ENCODE data around the gene RIMS1.
"Not testable (repeated sequence)": the region's sequence is repeated elsewhere in the genome, so short reads cannot be mapped to it uniquely, and the experiment has no call there.

Gene RIMS1

DNA sequence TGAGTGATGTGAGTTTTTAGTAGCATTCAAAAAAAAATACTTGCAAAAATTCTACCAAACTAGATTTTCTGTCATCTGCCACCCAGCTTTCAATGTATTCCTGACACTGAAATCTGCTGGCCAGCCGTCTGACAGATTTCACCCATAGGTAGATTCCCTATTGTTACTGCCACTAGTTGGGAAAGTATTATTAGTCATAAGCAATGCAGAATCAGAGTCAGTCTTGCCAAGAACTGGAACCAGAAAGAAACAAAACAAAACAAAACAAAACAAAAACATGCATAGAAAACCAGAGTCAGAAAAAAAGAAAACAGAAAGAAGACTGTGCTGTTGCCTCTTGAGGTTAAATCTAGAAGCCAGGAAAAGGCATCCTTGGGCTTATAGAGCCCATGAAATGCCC, 442.4 kb downstream of the RIMS1 start:
- H3K4me3 ChIP-seq (ENCODE audit: low read length) = no peak overlapping the region
- TF ChIP-seq ZNF274 (IDR thresholded peaks at IDR 0.05; ENCODE audit: low read depth, low read length) = no peak

DNA sequence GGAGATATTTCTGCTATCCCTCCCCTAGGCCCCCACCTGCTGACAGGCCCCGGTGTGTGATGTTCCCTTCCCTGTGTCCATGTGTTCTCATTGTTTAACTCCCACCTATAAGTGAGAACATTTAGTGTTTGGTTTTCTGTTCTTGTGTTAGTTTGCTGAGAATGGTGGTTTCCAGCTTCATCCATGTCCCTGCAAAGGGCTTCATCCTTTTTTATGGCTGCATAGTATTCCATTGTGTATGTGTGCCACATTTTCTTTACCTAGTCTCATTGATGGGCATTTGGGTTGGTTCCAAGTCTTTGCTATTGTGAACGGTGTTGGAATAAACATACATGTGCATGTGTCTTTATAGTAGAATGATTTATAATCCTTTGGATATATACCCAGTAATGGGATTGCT, 448.9 kb downstream of the RIMS1 start:
- H3K4me3 ChIP-seq (ENCODE audit: low read length) = not testable (repeated sequence)

DNA sequence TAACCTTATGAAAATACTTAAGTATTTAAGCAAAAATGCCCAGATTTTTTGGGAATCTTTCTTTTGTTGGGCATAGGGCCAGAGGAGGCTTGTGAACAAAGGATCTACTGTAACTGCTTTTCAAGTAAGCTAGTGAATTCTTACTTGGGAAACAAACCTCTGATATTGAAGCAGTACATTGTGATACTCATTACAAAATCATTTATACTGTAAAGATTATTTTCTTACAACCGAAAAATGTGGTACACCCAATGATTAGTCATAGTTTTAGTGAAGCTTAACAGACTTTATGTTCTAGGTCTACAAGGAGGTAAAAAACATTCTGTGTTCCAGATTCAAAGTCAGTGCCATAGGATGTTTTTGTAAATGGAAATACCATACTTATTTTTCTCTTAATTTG, 462.6 kb downstream of the RIMS1 start:
- TF ChIP-seq ZNF274 (IDR thresholded peaks at IDR 0.05; ENCODE audit: low read depth, low read length) = no peak
- H3K4me3 ChIP-seq (ENCODE audit: low read length) = no peak overlapping the region

DNA sequence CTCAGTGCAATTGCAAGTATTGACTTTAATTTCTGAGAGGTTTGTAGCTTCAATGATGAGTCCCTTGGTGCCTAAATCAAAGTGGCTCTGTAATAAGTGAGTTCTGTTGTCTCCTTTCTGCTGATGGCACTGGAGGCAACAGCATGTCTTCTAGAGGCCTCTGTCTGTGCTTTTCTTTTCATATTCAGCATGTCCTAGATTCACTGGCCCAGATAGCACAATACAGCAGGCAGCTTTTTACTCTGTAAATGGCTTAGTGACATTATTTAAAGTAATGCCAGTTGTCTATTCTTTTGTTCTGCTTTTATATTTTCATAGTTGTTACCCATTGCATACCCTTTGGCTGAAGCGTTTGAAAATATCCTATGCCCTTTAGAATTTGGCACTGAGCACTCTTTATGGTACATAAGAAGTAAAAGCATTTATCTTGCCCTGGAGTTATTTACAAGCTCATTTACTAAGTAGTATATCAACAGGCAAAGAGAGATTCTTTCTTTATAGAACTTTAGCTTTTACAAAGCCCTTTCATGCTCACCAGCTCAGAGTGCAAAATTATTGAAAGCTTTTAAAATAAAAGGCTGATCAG, 464.0 kb downstream of the RIMS1 start:
- H3K4me3 ChIP-seq (ENCODE audit: low read length) = no peak overlapping the region
- TF ChIP-seq ZNF274 (IDR thresholded peaks at IDR 0.05; ENCODE audit: low read depth, low read length) = no peak

DNA sequence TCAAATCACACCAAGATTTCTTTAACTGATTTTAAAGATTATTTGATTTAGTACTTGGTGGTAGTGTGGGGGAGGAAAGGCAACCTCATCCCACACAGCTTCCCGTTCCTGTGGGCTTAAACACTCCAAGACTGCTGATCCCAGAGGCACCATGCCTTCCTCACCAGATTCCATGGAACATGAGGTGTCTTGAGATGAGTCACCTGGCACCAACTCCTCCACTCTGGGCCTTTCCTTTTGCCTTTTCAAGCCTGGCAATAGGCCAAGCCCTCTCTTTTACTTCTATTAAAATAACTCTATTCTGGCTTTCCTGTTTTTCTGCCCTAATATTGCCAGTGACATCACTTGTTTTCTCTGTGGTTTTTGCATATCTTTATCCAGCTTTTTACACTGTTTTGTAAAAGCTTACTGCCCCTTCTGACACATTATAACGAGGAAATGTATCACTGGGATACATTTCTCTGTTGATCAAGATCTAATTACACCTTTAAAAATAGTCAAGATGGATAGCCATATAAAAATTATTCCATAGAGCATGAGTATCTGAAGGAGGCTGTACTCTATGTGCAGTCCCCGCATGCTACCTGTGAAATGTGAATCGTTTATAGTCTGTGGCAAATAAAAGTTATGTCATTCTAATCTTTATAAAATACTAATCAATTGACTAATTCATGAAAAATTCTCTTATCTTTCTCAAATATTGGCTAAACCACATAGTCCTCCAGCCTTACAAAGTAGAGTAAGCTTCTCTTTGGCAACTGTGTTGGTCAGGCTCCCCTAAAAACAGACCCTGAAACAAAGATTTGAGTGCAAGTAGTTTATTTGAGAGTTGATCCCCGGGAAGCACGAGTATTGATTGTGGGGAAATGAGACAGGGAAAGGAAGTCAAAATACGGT, 477.7 kb downstream of the RIMS1 start:
- H3K4me3 ChIP-seq (ENCODE audit: low read length) = no peak overlapping the region
- no peak for TF ChIP-seq ZNF274 (IDR thresholded peaks at IDR 0.05; ENCODE audit: low read depth, low read length)

DNA sequence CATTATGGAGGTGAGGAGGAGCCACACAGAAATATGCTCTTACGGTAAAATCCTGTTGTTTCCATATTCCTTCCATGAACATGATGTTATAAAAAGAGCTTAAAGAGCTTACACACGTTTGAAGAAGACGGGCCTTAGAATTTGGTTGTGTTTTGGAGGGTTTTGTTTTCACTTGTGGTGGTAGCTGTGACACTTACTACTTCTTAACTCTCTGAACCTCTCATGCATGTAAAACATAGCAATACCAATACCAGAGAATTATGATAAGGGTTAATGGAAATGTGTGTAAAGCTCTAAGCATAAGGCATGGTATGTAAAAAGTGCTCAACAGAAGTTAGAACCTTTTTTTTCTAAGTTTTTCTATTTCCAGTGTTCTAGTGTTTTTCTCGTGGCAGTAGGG, 479.4 kb downstream of the RIMS1 start:
- no peak for TF ChIP-seq ZNF274 (IDR thresholded peaks at IDR 0.05; ENCODE audit: low read depth, low read length)
- H3K4me3 ChIP-seq (ENCODE audit: low read length) = no peak overlapping the region

DNA sequence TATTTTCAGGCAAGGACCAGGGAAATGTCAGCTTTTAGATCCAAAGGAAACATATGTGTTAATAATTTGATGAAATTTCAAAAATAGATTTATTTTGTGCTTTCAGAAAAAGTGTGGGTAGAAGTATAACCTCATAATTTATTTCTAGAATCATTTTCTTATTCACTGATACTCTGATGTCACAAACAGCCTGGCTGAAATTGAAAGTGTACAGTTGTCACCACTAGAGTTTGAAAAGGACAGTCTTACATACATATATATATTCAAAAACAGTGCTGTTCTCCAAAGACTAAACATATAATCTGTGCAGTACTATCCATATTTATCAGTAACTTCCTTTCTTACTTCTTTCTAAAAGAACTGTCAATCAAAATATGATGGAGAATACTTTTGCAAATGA, 481.1 kb downstream of the RIMS1 start:
- no peak overlapping the region for H3K4me3 ChIP-seq (ENCODE audit: low read length)
- TF ChIP-seq ZNF274 (IDR thresholded peaks at IDR 0.05; ENCODE audit: low read depth, low read length) = no peak

DNA sequence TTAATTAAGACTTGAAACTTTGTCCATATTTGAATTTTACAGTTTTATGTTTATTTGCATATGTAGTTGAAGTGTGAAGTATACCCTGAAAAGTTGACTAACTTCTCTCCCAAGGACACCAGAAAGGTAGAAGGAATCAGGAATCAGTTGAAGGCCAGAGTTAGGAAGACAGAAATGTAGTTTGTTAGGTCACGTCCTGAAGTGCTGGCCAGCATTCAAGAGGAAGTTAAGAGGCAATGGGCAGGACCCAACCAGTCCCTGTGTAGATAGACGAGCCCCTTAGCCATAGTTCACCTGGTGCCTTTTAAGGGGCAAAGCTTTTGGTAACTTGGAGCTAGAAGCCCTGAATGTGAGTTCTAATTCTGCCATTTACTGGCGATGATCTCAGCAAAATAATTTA, 485.1 kb downstream of the RIMS1 start:
- no peak overlapping the region for H3K4me3 ChIP-seq (ENCODE audit: low read length)

DNA sequence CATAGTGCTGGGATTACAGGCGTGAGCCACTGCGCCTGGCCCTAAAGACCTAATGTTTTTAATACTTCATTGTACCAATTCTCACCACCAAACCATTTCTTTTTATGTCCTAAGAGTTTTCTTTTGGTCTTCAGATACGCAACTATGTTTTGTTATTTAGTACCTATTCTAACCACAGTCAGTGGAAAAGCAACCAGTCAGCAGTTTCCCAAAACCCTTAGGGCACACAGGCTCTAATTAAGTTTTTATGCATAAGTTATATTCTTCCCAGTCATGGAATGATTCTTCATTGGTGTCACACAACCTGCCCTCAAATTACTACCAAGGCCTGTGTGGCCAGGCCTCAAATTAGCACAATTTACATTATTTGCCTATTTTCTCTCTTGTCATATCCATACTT, 487.8 kb downstream of the RIMS1 start:
- no peak overlapping the region for H3K4me3 ChIP-seq (ENCODE audit: low read length)
- no peak for TF ChIP-seq ZNF274 (IDR thresholded peaks at IDR 0.05; ENCODE audit: low read depth, low read length)

More for the DNA sequence above, 485.1 kb downstream of the RIMS1 start:
- TF ChIP-seq ZNF274 (IDR thresholded peaks at IDR 0.05; ENCODE audit: low read depth, low read length) = no peak

DNA sequence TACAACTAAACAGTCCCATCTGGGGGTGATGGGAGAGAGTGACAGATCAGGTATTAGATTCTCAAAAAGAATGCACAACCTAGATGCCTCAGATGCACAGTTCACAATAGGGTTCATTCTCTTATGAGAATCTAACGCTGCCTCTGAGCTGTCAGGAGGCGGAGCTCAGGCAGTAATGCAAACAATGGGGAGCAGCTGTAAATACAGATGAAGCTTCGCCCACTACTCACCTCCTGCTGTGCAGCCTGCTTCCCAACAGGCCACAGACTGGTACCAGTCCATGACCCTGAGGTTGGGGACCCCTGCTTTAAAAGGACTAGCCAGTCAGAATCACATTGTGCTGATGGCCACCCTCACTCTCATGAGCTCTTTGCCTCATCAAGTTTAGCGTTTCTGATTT, 488.5 kb downstream of the RIMS1 start:
- no peak for TF ChIP-seq ZNF274 (IDR thresholded peaks at IDR 0.05; ENCODE audit: low read depth, low read length)
- H3K4me3 ChIP-seq (ENCODE audit: low read length) = no peak overlapping the region

DNA sequence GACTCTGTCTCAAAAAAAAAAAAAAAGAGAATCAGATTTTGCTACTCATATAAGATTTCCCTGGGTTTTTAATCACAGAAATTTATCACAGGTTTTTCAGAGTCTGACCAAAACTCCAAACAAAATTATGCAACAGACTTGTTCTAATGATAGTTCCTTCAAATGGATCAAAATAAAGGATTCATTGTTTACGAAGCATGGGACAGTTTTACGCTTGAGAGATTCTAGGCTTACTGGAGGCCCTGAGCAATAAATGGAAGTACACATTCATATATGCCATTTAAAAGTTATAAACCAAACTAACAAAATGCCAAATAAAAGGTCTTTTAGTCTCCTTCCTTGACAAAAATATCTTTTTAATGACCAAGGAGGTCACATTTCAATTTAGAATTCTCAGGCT, 490.4 kb downstream of the RIMS1 start:
- no peak overlapping the region for H3K4me3 ChIP-seq (ENCODE audit: low read length)
- TF ChIP-seq ZNF274 (IDR thresholded peaks at IDR 0.05; ENCODE audit: low read depth, low read length) = no peak

DNA sequence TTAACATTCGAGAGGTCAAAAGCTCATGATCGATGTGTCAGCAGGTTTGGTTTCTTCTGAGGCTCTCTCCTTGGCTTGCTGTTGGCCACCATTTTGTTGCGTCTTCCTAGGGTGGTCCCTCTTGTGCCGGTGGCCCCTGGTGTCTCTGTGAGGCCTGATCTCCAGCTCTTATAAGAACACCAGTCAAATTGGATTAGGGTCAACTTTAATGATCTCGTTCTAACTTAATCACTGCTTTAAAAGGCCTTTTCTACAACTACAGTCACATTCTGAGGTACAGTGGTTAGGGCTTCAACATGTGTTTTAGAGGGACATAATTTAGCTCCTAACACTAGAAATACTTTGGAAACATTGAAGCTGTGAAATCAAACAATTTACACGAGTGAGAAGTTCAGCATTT, 494.7 kb downstream of the RIMS1 start:
- H3K4me3 ChIP-seq (ENCODE audit: low read length) = no peak overlapping the region
- no peak for TF ChIP-seq ZNF274 (IDR thresholded peaks at IDR 0.05; ENCODE audit: low read depth, low read length)

DNA sequence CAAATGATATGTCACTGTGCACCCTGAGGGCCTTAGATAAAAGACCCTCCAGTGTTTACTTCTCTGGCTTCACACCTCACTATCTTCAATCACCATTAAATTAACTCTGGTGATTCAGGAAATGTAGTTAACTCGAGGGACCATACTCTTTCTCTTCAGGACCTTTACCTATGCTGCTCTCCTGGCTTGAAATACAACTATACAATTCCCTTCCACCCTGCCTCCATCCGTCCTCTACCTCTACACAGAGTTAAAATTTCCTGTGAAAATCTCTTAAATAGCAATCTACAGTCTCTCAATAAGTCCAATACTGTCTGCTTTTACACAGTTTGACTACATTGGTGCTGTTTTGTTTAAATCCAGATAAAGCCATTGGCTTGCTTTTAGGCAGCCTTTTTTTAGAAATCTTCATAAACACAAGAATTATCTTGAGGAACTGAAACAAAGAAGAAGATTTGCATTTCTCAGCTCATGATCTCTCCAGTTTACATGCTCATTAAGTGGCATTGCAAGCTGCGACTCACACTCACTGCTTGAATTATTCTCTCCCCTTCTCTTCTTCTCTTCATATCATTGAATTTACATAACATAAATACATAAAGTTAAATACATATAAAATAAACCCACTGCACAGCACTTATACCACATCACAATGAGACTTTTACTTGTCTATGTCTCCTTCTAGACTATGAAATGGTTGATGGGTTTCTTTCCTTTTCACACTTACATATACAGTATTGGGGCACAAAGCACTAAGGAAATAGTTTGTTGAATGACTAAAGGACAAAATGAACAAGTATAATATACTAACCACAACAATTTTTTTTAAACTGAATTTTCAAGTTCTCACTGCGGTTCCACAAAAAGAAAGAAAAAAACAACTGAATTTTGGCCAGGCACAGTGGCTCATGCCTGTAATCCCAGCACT, 496.5 kb downstream of the RIMS1 start:
- H3K4me3 ChIP-seq (ENCODE audit: low read length) = no peak overlapping the region
- no peak for TF ChIP-seq ZNF274 (IDR thresholded peaks at IDR 0.05; ENCODE audit: low read depth, low read length)

DNA sequence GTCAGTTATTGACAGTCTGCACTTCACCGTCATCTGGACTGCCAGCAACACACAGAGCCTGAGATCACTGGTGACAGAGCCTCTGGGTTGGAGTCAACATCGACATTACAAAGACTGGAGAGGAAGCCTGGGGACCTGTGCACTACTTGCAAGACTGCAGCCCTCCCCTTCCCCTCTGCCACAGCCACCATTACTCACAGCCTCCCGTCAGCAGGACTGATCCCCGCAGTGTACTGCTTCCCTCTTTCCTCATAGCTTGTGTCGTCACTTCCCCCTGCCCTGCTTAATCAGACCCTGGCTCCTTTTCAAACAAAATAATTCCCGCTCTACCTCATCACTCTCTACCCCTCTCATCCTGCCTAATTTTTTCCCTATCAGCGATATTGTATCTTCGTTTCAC, 500.0 kb downstream of the RIMS1 start:
- no peak overlapping the region for H3K4me3 ChIP-seq (ENCODE audit: low read length)
- TF ChIP-seq ZNF274 (IDR thresholded peaks at IDR 0.05; ENCODE audit: low read depth, low read length) = no peak

All from GM08714 (cell line).